Measurements from ENCODE around the gene IBA57. TPM values are rescaled to one million over a fixed set of nuclear protein-coding genes. Genes with fewer than 3 reads are reported as not detected.

Gene IBA57
- total and polyA plus RNA-seq, 2 of the 8 experiments (the other 6 are each of a cell fraction or from before 2014, with no cell fraction given) = 2.6 to 5.9 TPM

DNA sequence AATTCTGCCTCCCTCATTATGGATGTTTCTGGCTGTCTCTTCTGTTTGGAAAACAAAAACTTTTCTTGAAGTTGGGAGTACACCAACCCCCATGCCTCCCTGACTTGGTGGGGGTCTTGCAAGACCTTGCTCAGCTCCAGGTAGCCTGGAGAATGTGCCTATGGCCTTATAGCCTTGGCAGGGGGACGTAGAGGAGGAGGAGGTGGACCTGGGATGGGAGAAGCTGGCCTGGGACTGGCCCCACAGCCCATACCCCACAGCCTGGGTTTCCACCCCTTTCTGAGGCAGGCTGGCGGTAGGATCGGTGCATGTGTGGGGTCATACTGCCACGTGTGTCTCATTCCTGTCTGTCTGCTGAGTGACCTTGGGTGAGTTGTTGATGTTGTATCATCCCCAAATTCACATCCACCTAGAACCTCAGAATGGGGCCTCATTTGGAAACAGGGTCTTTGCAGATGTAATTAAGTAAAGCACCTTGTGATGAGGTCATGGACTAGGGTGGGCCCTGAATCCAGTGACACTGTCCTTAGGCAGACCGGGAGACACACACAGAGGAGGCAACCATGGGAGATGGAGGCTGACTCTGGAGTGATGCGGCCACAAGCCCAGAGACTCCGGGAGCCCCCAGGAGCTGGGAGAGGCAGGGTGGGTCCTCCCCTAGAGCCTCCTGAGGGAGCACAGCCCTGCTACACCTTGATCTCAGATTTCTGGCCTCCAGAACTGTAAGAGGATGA is 60.7 kb downstream of the IBA57 start:
- Histone ChIP-seq H3K9ac (replicated peaks in 1 of 4; ENCODE audit: extremely low read depth in 1 of 4, low read depth in 3 of 4, low read length in 3 of 4) (no peak overlapping the region), H4K91ac (replicated peaks; ENCODE audit: insufficient read length, low read length) (no peak overlapping the region), H2BK120ac (replicated peaks; ENCODE audit: low read depth, low read length) (no peak overlapping the region), H3K56ac (replicated peaks; ENCODE audit: insufficient read length, low read depth, low read length) (no peak overlapping the region), H3K4me3 (ENCODE audit: extremely low read depth in 1 of 4, insufficient read depth in 2 of 4, low read depth in 3 of 4, low read length in 4 of 4) (no peak overlapping the region), H2BK5ac (ENCODE audit: low read depth, low read length) (no peak overlapping the region; the same call in 1 of the 2 replicates), H3K23ac (ENCODE audit: insufficient read length) (no peak overlapping the region), H4K8ac (ENCODE audit: extremely low read depth, insufficient read depth, low read length) (no peak overlapping the region), H4K5ac (ENCODE audit: insufficient read length, low read depth, low read length) (no peak overlapping the region), H3K27me3 (replicated peaks in 1 of 4; ENCODE audit: control insufficient read depth in 3 of 4, extremely low read depth in 1 of 4, insufficient read depth in 3 of 4, low read length in 3 of 4) (no peaks in the 10 kb centered on the region), H2AK5ac (ENCODE audit: low read depth, low read length) (no peak overlapping the region), H3K18ac (ENCODE audit: extremely low read depth, low read length) (no peak overlapping the region), H3K27ac (ENCODE audit: low read depth, low read length) (no peak overlapping the region), H2BK20ac (ENCODE audit: low read length) (no peak overlapping the region), H3K79me1 (ENCODE audit: low read depth, low read length) (peaks cover 4% of the 10 kb centered on the region), H3K14ac (ENCODE audit: insufficient read length) (no peak overlapping the region), H3K23me2 (ENCODE audit: low read depth, low read length) (no peaks in the 10 kb centered on the region; the same call in 1 of the 2 replicates), H2BK12ac (ENCODE audit: low read depth, low read length) (no peak overlapping the region), H3K36me3 (ENCODE audit: control insufficient read depth in 2 of 4, insufficient read depth in 4 of 4, low read length in 3 of 4) (peaks cover 13 to 38% (median 22%) of the 10 kb centered on the region in 4 experiments), H3K9me3 (ENCODE audit: insufficient read depth in 2 of 2, low read depth in 1 of 2, low read length in 1 of 2) (peaks cover 0 to 3% of the 10 kb centered on the region in 2 experiments; a peak in 1 of 4 replicates), H3K4ac (replicated peaks; ENCODE audit: insufficient read length, low read depth, low read length) (no peak overlapping the region), H3K4me2 (ENCODE audit: insufficient read depth in 1 of 2, low read depth in 2 of 2, low read length in 2 of 2) (no peak overlapping the region), H3K79me2 (ENCODE audit: control insufficient read depth in 1 of 2, insufficient read depth in 2 of 2, low read length in 2 of 2) (no peaks in the 10 kb centered on the region), H4K20me1 (replicated peaks in 1 of 2; ENCODE audit: control insufficient read depth in 1 of 2, insufficient read depth in 2 of 2, low read length in 2 of 2) (peaks cover 0 to 9% of the 10 kb centered on the region in 2 experiments), H3K4me1 (replicated peaks in 1 of 4; ENCODE audit: control insufficient read depth in 3 of 4, insufficient read depth in 4 of 4, low read length in 3 of 4) (no peaks in the 10 kb centered on the region), H2BK15ac (ENCODE audit: low read length) (no peak overlapping the region), H2AFZ (ENCODE audit: low read length) (no peak overlapping the region)
- CTCF ChIA-PET (ENCODE audit: partially characterized antibody) = interaction anchor here (0.9 to 2.1 kb wide), 8 partner anchors 10 to 289 kb away, joined by 3 to 11 read pairs (median 4); no protein-coding TSS in a partner anchor
- WGBS, 2 experiments (ENCODE audit: extremely low coverage in 1 of 2, insufficient coverage in 1 of 2, insufficient read length in 1 of 2, insufficient replicate concordance in 2 of 2, low coverage in 1 of 2, low lambda C conversion rate in 2 of 2, missing lambda C conversion rate in 1 of 2) = 88% methylated on average over 7 of the region's 7 CpGs; no CpG with 5 or more reads in 1 of the 2 experiments
- no peak for FAIRE-seq
- POLR2A ChIA-PET (ENCODE audit: partially characterized antibody) = interaction anchor here (0.6 kb wide), 1 partner anchor 263 kb away, joined by 3 read pairs; no protein-coding TSS in a partner anchor
- peak in 1 of 2 experiments; percentile 16 for DNase-seq (ENCODE audit: low read depth in 1 of 2, low spot score in 2 of 2)
- TF ChIP-seq SIX5 (IDR thresholded peaks at IDR 0.05; ENCODE audit: low read depth, low read length) = no peak
- no peak for TF ChIP-seq KDM4A (IDR thresholded peaks at IDR 0.05; ENCODE audit: low read depth, low read length, severe bottlenecking)
- TF ChIP-seq POLR2A (IDR thresholded peaks at IDR 0.05; ENCODE audit: control extremely low read depth in 1 of 2, low read depth in 2 of 2, low read length in 2 of 2) = no peak
- no peak for TF ChIP-seq RNF2 (IDR thresholded peaks at IDR 0.05; ENCODE audit: borderline replicate concordance, low read depth, low read length, missing control alignments, poor library complexity, severe bottlenecking)
- TF ChIP-seq ZNF274 (IDR thresholded peaks at IDR 0.05; ENCODE audit: borderline replicate concordance, extremely low read depth, low read length) = no peak
- no peak for TF ChIP-seq BACH1 (IDR thresholded peaks at IDR 0.05; ENCODE audit: low read length)
- TF ChIP-seq MAFK (IDR thresholded peaks at IDR 0.05; ENCODE audit: low read depth, low read length) = no peak
- no peak for TF ChIP-seq BCL11A (IDR thresholded peaks at IDR 0.05; ENCODE audit: low read depth in 2 of 2, low read length in 2 of 2)
- TF ChIP-seq, protein P1, sequence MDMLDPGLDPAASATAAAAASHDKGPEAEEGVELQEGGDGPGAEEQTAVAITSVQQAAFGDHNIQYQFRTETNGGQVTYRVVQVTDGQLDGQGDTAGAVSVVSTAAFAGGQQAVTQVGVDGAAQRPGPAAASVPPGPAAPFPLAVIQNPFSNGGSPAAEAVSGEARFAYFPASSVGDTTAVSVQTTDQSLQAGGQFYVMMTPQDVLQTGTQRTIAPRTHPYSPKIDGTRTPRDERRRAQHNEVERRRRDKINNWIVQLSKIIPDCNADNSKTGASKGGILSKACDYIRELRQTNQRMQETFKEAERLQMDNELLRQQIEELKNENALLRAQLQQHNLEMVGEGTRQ (IDR thresholded peaks at IDR 0.05; ENCODE audit: low read length) = no peak
- no peak for TF ChIP-seq CHD2 (IDR thresholded peaks at IDR 0.05; ENCODE audit: low read length)
